GM19328 (cell line): ENCODE data around the gene SEMA5A.
"Not testable (repeated sequence)": the region's sequence is repeated elsewhere in the genome, so short reads cannot be mapped to it uniquely, and the experiment has no call there.

Experiments used
- ATAC-seq: cut with Tn5 transposase; IDR thresholded peaks from one replicate; pipeline ENCODE4 v1.9.1; 2021; ENCODE audit warnings: mild to moderate bottlenecking, moderate library complexity; ENCODE audit not compliant: unreplicated experiment

SEMA5A gene

GRCh38 chr5:9409413-9409960 lies 136.4 kb downstream of the SEMA5A start:
- ATAC-seq: no peak

GRCh38 chr5:9408964-9409363 lies 136.9 kb downstream of the SEMA5A start:
- no peak for ATAC-seq

- no peak for ATAC-seq
Measured at GRCh38 chr5:9405196-9405754, 140.6 kb downstream of the SEMA5A start.

- ATAC-seq: no peak
Measured at GRCh38 chr5:9401786-9402472, 143.9 kb downstream of the SEMA5A start.

GRCh38 chr5:9399783-9400182 lies 146.1 kb downstream of the SEMA5A start:
- ATAC-seq: not testable (repeated sequence)

- no peak for ATAC-seq
Measured at GRCh38 chr5:9399094-9399493, 146.8 kb downstream of the SEMA5A start.

GRCh38 chr5:9398227-9398626 lies 147.6 kb downstream of the SEMA5A start:
- ATAC-seq: no peak

- ATAC-seq: no peak
Measured at GRCh38 chr5:9396285-9396770, 149.5 kb downstream of the SEMA5A start.

GRCh38 chr5:9395706-9396105 lies 150.2 kb downstream of the SEMA5A start:
- no peak for ATAC-seq

- ATAC-seq: no peak
Measured at GRCh38 chr5:9394221-9394620, 151.7 kb downstream of the SEMA5A start.

- ATAC-seq: no peak
Measured at GRCh38 chr5:9392625-9393024, 153.2 kb downstream of the SEMA5A start.

GRCh38 chr5:9391080-9391479 lies 154.8 kb downstream of the SEMA5A start:
- ATAC-seq: no peak

- ATAC-seq: no peak
Measured at GRCh38 chr5:9390113-9390512, 155.8 kb downstream of the SEMA5A start.

- no peak for ATAC-seq
Measured at GRCh38 chr5:9388941-9389674, 156.8 kb downstream of the SEMA5A start.

GRCh38 chr5:9387879-9388278 lies 158.0 kb downstream of the SEMA5A start:
- no peak for ATAC-seq

- no peak for ATAC-seq
Measured at GRCh38 chr5:9386945-9387344, 158.9 kb downstream of the SEMA5A start.

- no peak for ATAC-seq
Measured at GRCh38 chr5:9382522-9382921, 163.4 kb downstream of the SEMA5A start.

- no peak for ATAC-seq
Measured at GRCh38 chr5:9381464-9381863, 164.4 kb downstream of the SEMA5A start.

GRCh38 chr5:9380109-9380508 lies 165.8 kb downstream of the SEMA5A start:
- ATAC-seq: no peak

- no peak for ATAC-seq
Measured at GRCh38 chr5:9376363-9377117, 169.3 kb downstream of the SEMA5A start.

- no peak for ATAC-seq
Measured at GRCh38 chr5:9375756-9376155, 170.1 kb downstream of the SEMA5A start.
